Keratinocyte (primary cell): ENCODE data around the gene SH2D5. TPM values are rescaled to one million over a fixed set of nuclear protein-coding genes. Genes with fewer than 3 reads are reported as not detected.

Experiments
- DNase-seq: peaks from one replicate; pipeline ENCODE4 v3.0.0-alpha.2; 2011; ENCODE audit warnings: low read depth, missing footprints, low spot score
- FAIRE-seq: peaks from 2 replicates; lab custom pipeline; 2011; peaks lifted over from hg19 to GRCh38; lab: Jason Lieb, UNC
- H2AFZ ChIP-seq: 2 replicates; pipeline ENCODE4 v1.6.0; 2012; ENCODE audit warnings: low read length, control low read depth, inconsistent platforms; ENCODE audit not compliant: control insufficient read depth
- H3K27ac ChIP-seq: 2 replicates; pipeline ENCODE4 v1.5.1; 2011; ENCODE audit warnings: low read length; ENCODE audit not compliant: control insufficient read depth, insufficient read depth
- H3K27me3 ChIP-seq: 3 replicates; pipeline ENCODE4 v1.6.0; 2011; ENCODE audit warnings: low read length; ENCODE audit not compliant: control insufficient read depth, insufficient read depth; ENCODE audit errors: extremely low read depth
- H3K36me3 ChIP-seq, 2 experiments: 2 replicates in 1 of 2; 3 replicates in 1 of 2; pipeline ENCODE4 v1.5.1; 2011; ENCODE audit warnings: low read length in 2 of 2, mild to moderate bottlenecking in 1 of 2; ENCODE audit not compliant: control insufficient read depth in 2 of 2, insufficient read depth in 2 of 2; ENCODE audit errors: extremely low read depth in 1 of 2
- H3K4me1 ChIP-seq: 3 replicates; pipeline ENCODE4 v1.5.1; 2011; ENCODE audit warnings: low read length; ENCODE audit not compliant: control insufficient read depth, insufficient read depth; ENCODE audit errors: extremely low read depth
- H3K4me2 ChIP-seq: 3 replicates; pipeline ENCODE4 v1.6.0; 2011; ENCODE audit warnings: low read depth, low read length; ENCODE audit not compliant: control insufficient read depth, insufficient read depth; ENCODE audit errors: extremely low read depth
- H3K4me3 ChIP-seq, 3 experiments: fragments of 200-600 bp in 1 of 3; sonication (generic) in 1 of 3; 2 replicates in 2 of 3; 3 replicates in 1 of 3; pipeline ENCODE4 v1.5.1; 2011 to 2016; ENCODE audit warnings: low read length in 3 of 3, mild to moderate bottlenecking in 3 of 3, control low read depth in 2 of 3, inconsistent platforms in 1 of 3, low read depth in 1 of 3, mixed read lengths in 1 of 3, mixed run types in 1 of 3, moderate library complexity in 1 of 3; ENCODE audit not compliant: control insufficient read depth in 2 of 3, insufficient read depth in 2 of 3; ENCODE audit errors: extremely low read depth in 1 of 3
- H3K79me2 ChIP-seq: 2 replicates; pipeline ENCODE4 v1.6.0; 2012; ENCODE audit warnings: low read length; ENCODE audit not compliant: control insufficient read depth, insufficient read depth
- H3K9ac ChIP-seq: 3 replicates; pipeline ENCODE4 v1.6.0; 2011; ENCODE audit warnings: low read length; ENCODE audit not compliant: control insufficient read depth, insufficient read depth; ENCODE audit errors: extremely low read depth
- H3K9me1 ChIP-seq: 3 replicates; pipeline ENCODE4 v1.6.0; 2011; ENCODE audit warnings: low read length; ENCODE audit not compliant: control insufficient read depth, insufficient read depth; ENCODE audit errors: extremely low read depth
- H3K9me3 ChIP-seq: 2 replicates; pipeline ENCODE4 v1.5.1; 2012; ENCODE audit warnings: low read depth, low read length; ENCODE audit not compliant: control insufficient read depth
- H4K20me1 ChIP-seq: 3 replicates; pipeline ENCODE4 v1.6.0; 2011; ENCODE audit warnings: low read length; ENCODE audit not compliant: control insufficient read depth, insufficient read depth; ENCODE audit errors: extremely low read depth
- EZH2 ChIP-seq: IDR thresholded peaks from one replicate; pipeline ENCODE4 v1.6.1; 2012; ENCODE audit warnings: inconsistent platforms, mild to moderate bottlenecking, low read length, moderate library complexity
- dilution Hi-C: fragments of 300-500 bp; cut with MboI; formaldehyde crosslinking; loops from one replicate; pipeline ENCODE4 v1.7.0; 2020; ENCODE audit warnings: low sequenced_read_pairs; ENCODE audit not compliant: extremely low pct_ligation_motif_present
- polyA plus RNA-seq, 5 experiments: library from polyadenylated mRNA; depleted of rRNA in 3 of 5; stranded (reverse) in 3 of 5; stranded (forward) in 1 of 5; unstranded in 1 of 5; fragments of >200 nt; gene quantifications; 1 replicate in 1 of 5; 2 replicates in 3 of 5; 3 replicates in 1 of 5; pipeline versions ENCODE4 v1.2.1 to v1.2.3, GENCODE V29; 2011 to 2012; ENCODE audit warnings: missing spikeins in 2 of 5, low read depth in 1 of 5, low replicate concordance in 1 of 5
- TF ChIP-seq, protein P1 (sequence below), 3 experiments: IDR thresholded peaks in 1 of 3; conservative IDR thresholded peaks in 1 of 3; optimal IDR thresholded peaks in 1 of 3; 2 replicates in 2 of 3; 3 replicates in 1 of 3; pipeline versions ENCODE3 to v1.5.1; 2011; ENCODE audit warnings: low read length in 3 of 3, mild to moderate bottlenecking in 3 of 3, moderate library complexity in 2 of 3, control low read depth in 1 of 3, inconsistent platforms in 1 of 3; ENCODE audit not compliant: insufficient read depth in 2 of 3; ENCODE audit errors: extremely low read depth in 1 of 3

Gene SH2D5
- polyA plus RNA-seq, 1 donor (not counting 4 experiments of a cell fraction or from before 2014, with no cell fraction given): 60.8 TPM

DNA sequence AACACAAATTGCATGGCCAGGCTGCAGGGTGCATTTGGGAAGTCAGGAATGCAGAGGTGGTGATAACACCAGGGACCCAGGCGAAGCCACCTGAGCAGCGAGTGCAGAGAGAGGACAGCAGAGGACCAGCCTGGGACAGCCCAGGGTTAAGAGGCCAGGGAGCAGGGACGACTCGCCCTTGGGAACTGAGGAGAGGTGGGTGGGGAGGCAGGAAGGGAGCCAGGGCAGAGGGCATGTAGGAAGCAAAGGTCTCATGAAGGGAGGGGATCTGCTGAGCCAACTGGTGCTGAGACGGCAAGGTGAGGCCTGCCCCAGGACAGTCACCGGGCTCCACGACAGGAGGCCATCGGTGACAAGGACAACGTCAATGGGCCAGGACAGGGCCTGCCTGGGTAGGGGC is 31.1 kb downstream of the SH2D5 start:
- Histone ChIP-seq H3K4me1 (peaks cover 24% of the 10 kb centered on the region), H3K9ac (no peak overlapping the region), H4K20me1 (no peaks in the 10 kb centered on the region), H3K36me3 (peaks cover 2 to 15% of the 10 kb centered on the region in 2 experiments), H3K27me3 (no peaks in the 10 kb centered on the region), H3K9me1 (no peaks in the 10 kb centered on the region), H3K4me3 (no peak overlapping the region), H3K9me3 (no peaks in the 10 kb centered on the region), H3K4me2 (no peak overlapping the region), H2AFZ (no peak overlapping the region), H3K27ac (no peak overlapping the region), H3K79me2 (no peaks in the 10 kb centered on the region)
- FAIRE-seq: no peak
- no peak for DNase-seq
- TF ChIP-seq EZH2: no peak
- TF ChIP-seq, protein P1, sequence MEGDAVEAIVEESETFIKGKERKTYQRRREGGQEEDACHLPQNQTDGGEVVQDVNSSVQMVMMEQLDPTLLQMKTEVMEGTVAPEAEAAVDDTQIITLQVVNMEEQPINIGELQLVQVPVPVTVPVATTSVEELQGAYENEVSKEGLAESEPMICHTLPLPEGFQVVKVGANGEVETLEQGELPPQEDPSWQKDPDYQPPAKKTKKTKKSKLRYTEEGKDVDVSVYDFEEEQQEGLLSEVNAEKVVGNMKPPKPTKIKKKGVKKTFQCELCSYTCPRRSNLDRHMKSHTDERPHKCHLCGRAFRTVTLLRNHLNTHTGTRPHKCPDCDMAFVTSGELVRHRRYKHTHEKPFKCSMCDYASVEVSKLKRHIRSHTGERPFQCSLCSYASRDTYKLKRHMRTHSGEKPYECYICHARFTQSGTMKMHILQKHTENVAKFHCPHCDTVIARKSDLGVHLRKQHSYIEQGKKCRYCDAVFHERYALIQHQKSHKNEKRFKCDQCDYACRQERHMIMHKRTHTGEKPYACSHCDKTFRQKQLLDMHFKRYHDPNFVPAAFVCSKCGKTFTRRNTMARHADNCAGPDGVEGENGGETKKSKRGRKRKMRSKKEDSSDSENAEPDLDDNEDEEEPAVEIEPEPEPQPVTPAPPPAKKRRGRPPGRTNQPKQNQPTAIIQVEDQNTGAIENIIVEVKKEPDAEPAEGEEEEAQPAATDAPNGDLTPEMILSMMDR (optimal IDR thresholded peaks at IDR 0.05 in 1 of 3, IDR thresholded peaks at IDR 0.05 in 1 of 3, conservative IDR thresholded peaks at IDR 0.05 in 1 of 3; ENCODE audit: extremely low read depth in 1 of 3, insufficient read depth in 2 of 3, low read length in 3 of 3): no peak
- dilution Hi-C loops: no loop called here

DNA sequence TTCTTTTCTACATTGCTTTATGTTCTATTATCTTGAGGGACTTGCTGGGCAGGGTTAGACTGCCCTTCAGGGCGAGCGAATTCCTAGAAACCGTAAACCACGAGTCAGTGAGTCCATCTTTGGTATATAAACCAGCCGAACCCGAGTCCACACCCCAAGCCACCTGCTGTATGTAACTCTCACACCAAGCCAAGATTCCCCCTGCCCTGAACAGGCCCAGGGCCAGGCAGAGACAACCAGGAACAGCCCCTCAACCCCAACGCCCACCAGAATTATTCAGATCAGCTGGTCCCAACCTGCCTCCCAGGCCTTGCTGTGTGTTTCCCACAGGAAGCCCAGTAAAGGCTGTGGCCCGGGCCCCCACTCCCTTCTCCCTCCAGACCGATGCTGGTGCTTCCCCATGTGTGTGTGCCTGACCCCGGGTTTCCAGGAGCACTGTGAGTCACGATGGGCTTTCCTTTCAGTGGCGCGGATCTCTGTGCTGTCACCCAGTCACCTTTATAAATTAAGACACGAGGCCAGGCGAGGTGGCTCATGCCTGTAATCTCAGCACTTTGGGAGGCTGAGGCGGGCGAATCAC is 31.8 kb downstream of the SH2D5 start:
- Histone ChIP-seq H3K9me3 (no peaks in the 10 kb centered on the region), H3K4me3 (no peak overlapping the region), H2AFZ (no peak overlapping the region), H3K4me2 (no peak overlapping the region), H3K27me3 (no peaks in the 10 kb centered on the region), H3K36me3 (peaks cover 2 to 17% of the 10 kb centered on the region in 2 experiments), H3K9ac (no peak overlapping the region), H3K27ac (no peak overlapping the region), H3K79me2 (no peaks in the 10 kb centered on the region), H4K20me1 (no peaks in the 10 kb centered on the region), H3K4me1 (peaks cover 24% of the 10 kb centered on the region), H3K9me1 (no peaks in the 10 kb centered on the region)
- FAIRE-seq: no peak
- no peak for DNase-seq
- dilution Hi-C loops: no loop called here
- TF ChIP-seq EZH2: no peak
- TF ChIP-seq, protein P1 (optimal IDR thresholded peaks at IDR 0.05 in 1 of 3, IDR thresholded peaks at IDR 0.05 in 1 of 3, conservative IDR thresholded peaks at IDR 0.05 in 1 of 3; ENCODE audit: extremely low read depth in 1 of 3, insufficient read depth in 2 of 3, low read length in 3 of 3): no peak
